ENCODE data around the gene IER5. TPM values are rescaled to one million over a fixed set of nuclear protein-coding genes. Genes with fewer than 3 reads are reported as not detected.

The IER5 gene
- total RNA-seq, 1 experiment from 2014 or later, result 17.8 TPM

GRCh38 chr1:181089676-181090544, 1.4 kb downstream of the IER5 start:
- H3K4me3 ChIP-seq, result peak overlapping the region; percentile 73
- H3K27me3 ChIP-seq, result no peaks in the 10 kb centered on the region
- peaks cover 32% of the 10 kb centered on the region for H3K36me3 ChIP-seq
- peak; percentile 76 for DNase-seq
- no peaks in the 10 kb centered on the region for H3K9me3 ChIP-seq

- Histone ChIP-seq H3K36me3 (peaks cover 32% of the 10 kb centered on the region), H3K9me3 (no peaks in the 10 kb centered on the region), H3K4me3 (peak overlapping the region; percentile 73), H3K27me3 (no peaks in the 10 kb centered on the region)
- DNase-seq, result no peak
Measured at GRCh38 chr1:181090641-181091126, 2.2 kb downstream of the IER5 start.

- no peak for DNase-seq
- Histone ChIP-seq H3K36me3 (peaks cover 32% of the 10 kb centered on the region), H3K4me3 (peak overlapping the region; percentile 73), H3K27me3 (no peaks in the 10 kb centered on the region), H3K9me3 (no peaks in the 10 kb centered on the region)
Measured at GRCh38 chr1:181091309-181092040, 3.0 kb downstream of the IER5 start.

GRCh38 chr1:181092056-181092455, 3.6 kb downstream of the IER5 start:
- Histone ChIP-seq H3K36me3 (peaks cover 32% of the 10 kb centered on the region), H3K9me3 (no peaks in the 10 kb centered on the region), H3K27me3 (no peaks in the 10 kb centered on the region), H3K4me3 (no peak overlapping the region; the same call in 1 of the 2 replicates)
- DNase-seq, result no peak

GRCh38 chr1:181092883-181093458, 4.5 kb downstream of the IER5 start:
- Histone ChIP-seq H3K4me3 (no peak overlapping the region), H3K36me3 (peaks cover 32% of the 10 kb centered on the region), H3K9me3 (no peaks in the 10 kb centered on the region)

GRCh38 chr1:181094416-181095212, 6.1 kb downstream of the IER5 start:
- no peaks in the 10 kb centered on the region for H3K9me3 ChIP-seq
- H3K36me3 ChIP-seq, result peaks cover 32% of the 10 kb centered on the region
- no peak overlapping the region for H3K4me3 ChIP-seq
- peak; percentile 85 for DNase-seq
- H3K27me3 ChIP-seq, result no peaks in the 10 kb centered on the region

More at GRCh38 chr1:181092883-181093458, 4.5 kb downstream of the IER5 start:
- H3K27me3 ChIP-seq, result no peaks in the 10 kb centered on the region
- no peak for DNase-seq

- Histone ChIP-seq H3K4me3 (no peak overlapping the region), H3K36me3 (peaks cover 27% of the 10 kb centered on the region)
- DNase-seq, result no peak
Measured at GRCh38 chr1:181095260-181095659, 6.8 kb downstream of the IER5 start.

GRCh38 chr1:181095763-181096184, 7.3 kb downstream of the IER5 start:
- no peak for DNase-seq
- H3K4me3 ChIP-seq, result no peak overlapping the region
- H3K27me3 ChIP-seq, result no peaks in the 10 kb centered on the region
- H3K36me3 ChIP-seq, result peaks cover 25% of the 10 kb centered on the region
- H3K9me3 ChIP-seq, result no peaks in the 10 kb centered on the region

More at GRCh38 chr1:181095260-181095659, 6.8 kb downstream of the IER5 start:
- Histone ChIP-seq H3K9me3 (no peaks in the 10 kb centered on the region), H3K27me3 (no peaks in the 10 kb centered on the region)

GRCh38 chr1:181097242-181097641, 8.7 kb downstream of the IER5 start:
- no peak for DNase-seq

GRCh38 chr1:181099152-181100014, 10.9 kb downstream of the IER5 start:
- Histone ChIP-seq H3K9me3 (no peaks in the 10 kb centered on the region), H3K36me3 (no peaks in the 10 kb centered on the region), H3K4me3 (no peak overlapping the region), H3K27me3 (no peaks in the 10 kb centered on the region)
- peak; percentile 44 for DNase-seq

More at GRCh38 chr1:181097242-181097641, 8.7 kb downstream of the IER5 start:
- no peak overlapping the region for H3K4me3 ChIP-seq
- H3K27me3 ChIP-seq, result no peaks in the 10 kb centered on the region
- H3K36me3 ChIP-seq, result peaks cover 15% of the 10 kb centered on the region
- no peaks in the 10 kb centered on the region for H3K9me3 ChIP-seq

- Histone ChIP-seq H3K4me3 (no peak overlapping the region), H3K36me3 (no peaks in the 10 kb centered on the region), H3K27me3 (no peaks in the 10 kb centered on the region), H3K9me3 (no peaks in the 10 kb centered on the region)
- DNase-seq, result no peak
Measured at GRCh38 chr1:181100015-181100905, 11.8 kb downstream of the IER5 start.

- H3K9me3 ChIP-seq, result no peaks in the 10 kb centered on the region
- no peaks in the 10 kb centered on the region for H3K27me3 ChIP-seq
- H3K4me3 ChIP-seq, result no peak overlapping the region
- no peak for DNase-seq
- H3K36me3 ChIP-seq, result no peaks in the 10 kb centered on the region
Measured at GRCh38 chr1:181100934-181101333, 12.4 kb downstream of the IER5 start.

- Histone ChIP-seq H3K9me3 (no peaks in the 10 kb centered on the region), H3K36me3 (no peaks in the 10 kb centered on the region), H3K4me3 (no peak overlapping the region), H3K27me3 (no peaks in the 10 kb centered on the region)
- peak; percentile 67 for DNase-seq
Measured at GRCh38 chr1:181101581-181102226, 13.2 kb downstream of the IER5 start.

GRCh38 chr1:181102841-181103240, 14.3 kb downstream of the IER5 start:
- no peak for DNase-seq
- no peaks in the 10 kb centered on the region for H3K9me3 ChIP-seq

More at GRCh38 chr1:181102841-181103240, 14.3 kb downstream of the IER5 start:
- Histone ChIP-seq H3K27me3 (no peaks in the 10 kb centered on the region), H3K36me3 (no peaks in the 10 kb centered on the region), H3K4me3 (no peak overlapping the region)
